IPS DF 19.7 (cell line): Measurements from ENCODE around the gene SFMBT2.
A peak's percentile ranks its signal among the peaks of the same experiment; 100 is the strongest.

Experiments used
- DNase-seq: peaks from one replicate; pipeline ENCODE4 v3.0.0-alpha.2; 2013; ENCODE audit warnings: low read depth, low spot score

The SFMBT2 gene

GRCh38 chr10:7265396-7266123 lies 145.3 kb downstream of the SFMBT2 start:
- DNase-seq: no peak

GRCh38 chr10:7264313-7264756 lies 146.5 kb downstream of the SFMBT2 start:
- DNase-seq: no peak

GRCh38 chr10:7263616-7264015 lies 147.2 kb downstream of the SFMBT2 start:
- DNase-seq: no peak

- no peak for DNase-seq
Measured at GRCh38 chr10:7261351-7261750, 149.5 kb downstream of the SFMBT2 start.

DNA sequence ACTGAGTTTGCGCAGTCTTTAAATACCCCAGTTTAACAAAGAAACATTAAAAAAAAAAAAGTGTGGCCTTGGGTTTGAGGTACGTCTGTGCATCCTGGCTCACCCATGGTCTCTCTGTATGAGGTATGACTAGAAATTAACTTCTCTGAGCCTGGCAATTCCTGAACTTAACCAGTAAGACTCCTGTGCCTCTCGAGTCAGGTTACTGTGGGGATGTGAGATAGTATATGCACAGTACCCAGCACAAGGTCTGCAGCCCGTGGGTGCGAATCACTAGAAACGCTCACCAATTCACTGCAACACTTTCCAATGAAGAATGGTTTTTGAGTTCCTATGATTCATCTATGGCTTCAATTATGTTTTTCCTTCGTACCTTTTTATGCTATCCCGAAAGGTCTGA lies 149.9 kb downstream of the SFMBT2 start:
- no peak for DNase-seq

DNA sequence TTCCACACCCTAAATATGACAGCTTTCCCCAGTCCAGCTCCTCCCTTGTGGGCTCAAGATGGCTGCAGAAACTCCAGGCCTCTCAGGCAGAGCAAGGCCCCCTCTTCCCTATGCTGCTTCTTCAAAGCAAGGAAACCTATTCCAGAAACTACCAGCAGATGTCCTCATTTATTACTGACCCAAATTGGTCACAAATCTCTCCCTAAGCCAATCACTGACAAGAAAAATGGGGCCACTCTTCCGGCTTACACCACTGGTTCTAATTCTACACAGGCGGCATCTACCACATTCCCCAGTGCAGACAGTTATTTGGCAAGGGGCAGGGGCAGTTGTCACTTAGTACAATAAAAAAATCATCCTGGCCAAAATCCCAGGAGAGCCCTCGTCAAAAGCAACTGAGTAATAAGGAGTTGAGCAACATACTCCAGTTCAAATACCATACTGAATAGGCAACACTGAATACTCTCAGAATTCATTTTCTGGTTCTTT lies 150.4 kb downstream of the SFMBT2 start:
- DNase-seq: peak; percentile 68

GRCh38 chr10:7258948-7259523 lies 151.8 kb downstream of the SFMBT2 start:
- DNase-seq: no peak

- no peak for DNase-seq
Measured at GRCh38 chr10:7255517-7255916, 155.3 kb downstream of the SFMBT2 start.

GRCh38 chr10:7251696-7252465 lies 159.0 kb downstream of the SFMBT2 start:
- DNase-seq: no peak

DNA sequence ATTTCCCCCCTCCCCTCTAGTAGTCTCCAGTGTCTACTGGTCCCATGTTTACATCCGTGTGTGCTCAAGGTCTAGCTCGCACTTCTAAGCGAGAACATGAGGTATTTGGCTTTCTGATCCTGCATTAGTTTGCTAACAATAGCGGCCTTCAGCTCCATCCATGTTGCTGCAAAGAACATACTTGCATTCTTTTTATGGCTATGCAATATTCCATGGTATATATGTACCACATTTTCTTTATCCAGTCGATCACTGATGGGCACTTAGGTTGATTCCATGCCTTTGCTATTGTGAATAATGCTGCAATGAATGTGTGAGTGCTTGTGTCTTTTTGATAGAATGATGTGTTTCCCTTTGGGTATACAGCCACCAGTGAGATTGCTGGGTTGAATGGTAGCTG lies 160.6 kb downstream of the SFMBT2 start:
- DNase-seq: no peak

DNA sequence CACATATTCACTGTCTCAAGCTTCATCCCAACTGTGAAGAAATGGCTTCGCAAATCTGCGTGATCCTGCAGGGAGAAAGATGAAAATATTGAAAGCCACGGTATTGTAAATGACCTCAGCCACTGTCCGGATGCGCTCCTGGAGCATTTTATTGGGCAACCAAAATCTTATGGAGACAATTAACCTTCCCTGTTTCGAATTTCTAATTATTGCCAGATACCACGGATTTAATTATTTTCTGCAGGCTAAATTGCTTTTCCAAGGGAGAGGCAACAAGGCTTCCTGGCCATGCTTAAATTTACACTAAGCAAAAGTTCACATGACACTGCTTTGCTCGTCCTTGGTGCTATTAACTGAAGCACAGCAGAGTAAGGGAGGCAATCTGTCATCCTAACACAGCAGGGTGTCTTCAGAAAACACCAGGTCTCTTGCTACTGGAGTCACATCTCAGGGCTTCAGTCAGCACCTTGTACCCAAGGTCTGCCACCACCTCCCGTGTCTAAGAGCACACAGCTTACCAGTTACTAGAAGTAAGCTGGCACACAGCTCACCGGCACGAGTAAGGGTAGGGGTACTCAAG lies 162.2 kb downstream of the SFMBT2 start:
- no peak for DNase-seq

- DNase-seq: no peak
Measured at GRCh38 chr10:7248148-7248547, 162.7 kb downstream of the SFMBT2 start.

DNA sequence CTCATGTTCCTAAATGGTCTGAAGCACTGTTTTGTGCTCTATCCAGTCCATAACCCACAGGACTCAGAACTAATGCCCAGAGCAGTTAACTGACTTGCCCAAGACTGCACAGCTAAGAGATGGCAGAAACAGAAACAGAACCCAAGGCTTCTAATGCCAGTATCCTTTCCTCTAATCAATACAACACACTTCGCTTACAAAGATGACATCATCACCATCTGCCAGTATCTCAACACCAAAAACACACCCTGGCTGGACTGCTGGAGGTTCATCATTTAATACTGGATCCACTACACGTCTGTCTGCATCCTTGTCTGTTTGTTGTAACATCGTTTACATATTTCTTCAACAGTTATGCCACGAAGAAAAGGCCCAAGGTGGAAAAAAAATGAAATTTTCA lies 165.3 kb downstream of the SFMBT2 start:
- DNase-seq: no peak

DNA sequence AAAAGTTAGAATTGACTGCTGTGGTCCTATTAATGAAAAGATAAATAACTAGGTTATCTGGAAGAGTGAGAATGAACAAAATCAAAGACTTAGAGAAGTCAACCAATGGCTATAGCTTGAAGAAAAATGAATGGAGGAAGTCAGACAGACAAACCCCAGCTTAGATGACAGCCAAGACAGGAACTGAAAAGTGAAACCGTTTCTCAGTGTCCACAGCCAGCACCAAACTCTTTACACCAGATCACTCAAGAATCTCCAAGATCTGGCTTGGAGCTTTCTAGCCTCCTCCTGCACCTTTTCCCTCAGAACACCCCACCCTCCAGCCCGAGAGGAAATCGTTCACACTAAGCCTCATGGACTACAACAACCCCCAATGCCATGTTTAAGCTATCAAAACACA lies 167.0 kb downstream of the SFMBT2 start:
- no peak for DNase-seq

GRCh38 chr10:7243139-7243538 lies 167.7 kb downstream of the SFMBT2 start:
- DNase-seq: no peak

GRCh38 chr10:7239312-7239985 lies 171.4 kb downstream of the SFMBT2 start:
- DNase-seq: no peak

GRCh38 chr10:7235376-7235775 lies 175.5 kb downstream of the SFMBT2 start:
- DNase-seq: no peak

- no peak for DNase-seq
Measured at GRCh38 chr10:7234109-7234508, 176.7 kb downstream of the SFMBT2 start.

DNA sequence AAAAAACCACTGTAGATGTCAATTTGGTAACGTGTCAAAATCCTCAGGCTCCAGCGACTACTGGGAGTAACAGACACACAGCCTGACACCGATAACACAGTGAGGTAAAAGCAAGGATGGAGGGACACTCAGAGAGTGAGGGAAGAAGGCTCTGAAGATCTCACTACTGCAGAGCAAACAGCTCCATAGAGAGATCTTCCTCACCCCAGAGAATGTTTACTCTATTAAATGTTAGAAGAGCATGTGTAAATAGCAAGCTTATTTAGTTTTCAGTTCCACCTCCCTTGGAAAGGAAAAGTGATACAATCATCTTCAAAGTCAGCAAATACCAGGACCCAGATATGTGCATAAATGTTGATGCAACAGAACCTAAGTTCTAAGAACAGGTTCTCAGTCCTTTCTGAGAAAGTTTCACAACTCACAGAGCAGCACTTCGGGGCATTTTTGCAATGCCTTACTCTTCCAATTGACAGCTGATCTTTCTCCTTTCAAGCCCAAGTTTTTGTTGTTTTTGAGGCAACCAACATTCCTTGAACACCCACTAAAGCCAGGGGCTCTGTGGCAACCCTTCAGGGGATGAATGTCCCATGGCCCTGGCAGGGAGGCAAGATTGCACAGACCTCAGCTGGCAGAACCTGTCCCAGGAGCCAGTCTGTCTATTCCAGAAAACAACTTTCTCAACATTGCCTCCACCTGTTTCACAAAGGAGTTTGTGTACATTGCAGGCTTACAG lies 177.4 kb downstream of the SFMBT2 start:
- no peak for DNase-seq

GRCh38 chr10:7231509-7232414 lies 179.1 kb downstream of the SFMBT2 start:
- DNase-seq: no peak
